SU-DHL-6 (cell line): ENCODE results near the gene ENO2.

Source experiments
- EZH2phosphoT487 ChIP-seq: fragments of 200-600 bp; sonication (generic), shearing (Covaris generic); conservative IDR thresholded peaks from 2 replicates; pipeline ENCODE4 v1.6.1; 2018; ENCODE audit warnings: mild to moderate bottlenecking, antibody characterized with exemption, low read length, moderate library complexity, mixed read lengths
- TF ChIP-seq, protein P1 (sequence below): fragments of 200-600 bp; sonication (generic); IDR thresholded peaks from one replicate; pipeline ENCODE4 v1.5.1; 2017; ENCODE audit warnings: antibody characterized with exemption, mild to moderate bottlenecking, low read length, moderate library complexity; ENCODE audit not compliant: insufficient read depth, poor library complexity, severe bottlenecking

DNA sequence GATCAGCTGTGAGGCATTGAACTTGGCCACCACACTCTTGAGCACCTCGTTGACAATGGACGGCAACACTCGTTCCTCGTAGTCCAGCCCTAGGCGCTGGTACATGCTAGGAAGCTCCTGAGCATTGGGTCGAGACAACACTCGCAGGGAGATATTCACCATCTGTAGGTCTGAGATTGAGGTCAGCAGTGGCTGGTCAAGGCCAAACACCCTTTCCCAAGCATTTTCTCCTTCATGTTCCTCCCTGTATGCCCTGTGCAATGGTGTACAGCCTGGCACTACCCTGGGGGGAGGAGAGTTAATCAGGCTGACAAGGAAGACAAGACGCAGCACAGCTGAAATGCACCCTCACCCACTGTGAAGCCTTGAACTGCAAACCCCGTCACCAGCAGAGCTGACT, 54.0 kb downstream of the ENO2 start:
- TF ChIP-seq, protein P1, sequence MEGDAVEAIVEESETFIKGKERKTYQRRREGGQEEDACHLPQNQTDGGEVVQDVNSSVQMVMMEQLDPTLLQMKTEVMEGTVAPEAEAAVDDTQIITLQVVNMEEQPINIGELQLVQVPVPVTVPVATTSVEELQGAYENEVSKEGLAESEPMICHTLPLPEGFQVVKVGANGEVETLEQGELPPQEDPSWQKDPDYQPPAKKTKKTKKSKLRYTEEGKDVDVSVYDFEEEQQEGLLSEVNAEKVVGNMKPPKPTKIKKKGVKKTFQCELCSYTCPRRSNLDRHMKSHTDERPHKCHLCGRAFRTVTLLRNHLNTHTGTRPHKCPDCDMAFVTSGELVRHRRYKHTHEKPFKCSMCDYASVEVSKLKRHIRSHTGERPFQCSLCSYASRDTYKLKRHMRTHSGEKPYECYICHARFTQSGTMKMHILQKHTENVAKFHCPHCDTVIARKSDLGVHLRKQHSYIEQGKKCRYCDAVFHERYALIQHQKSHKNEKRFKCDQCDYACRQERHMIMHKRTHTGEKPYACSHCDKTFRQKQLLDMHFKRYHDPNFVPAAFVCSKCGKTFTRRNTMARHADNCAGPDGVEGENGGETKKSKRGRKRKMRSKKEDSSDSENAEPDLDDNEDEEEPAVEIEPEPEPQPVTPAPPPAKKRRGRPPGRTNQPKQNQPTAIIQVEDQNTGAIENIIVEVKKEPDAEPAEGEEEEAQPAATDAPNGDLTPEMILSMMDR = no peak
- no peak for TF ChIP-seq EZH2phosphoT487
